H1 (cell line): ENCODE measurements around the gene A3GALT2.

Experiments used
- CEBPB ChIP-seq: IDR thresholded peaks from 2 replicates; pipeline ENCODE4 v1.6.1; 2012; ENCODE audit warnings: low read depth, low read length
- EZH2 ChIP-seq: fragments of 200-600 bp; sonication (generic); IDR thresholded peaks from 2 replicates; pipeline ENCODE4 v1.7.1; 2012; ENCODE audit warnings: low read depth, mild to moderate bottlenecking, moderate library complexity, low read length, inconsistent platforms; ENCODE audit not compliant: severe bottlenecking
- GTF2F1 ChIP-seq: IDR thresholded peaks from 2 replicates; pipeline ENCODE4 v1.6.1; 2012; ENCODE audit warnings: low read depth, low read length, improper control_type of control experiment, borderline replicate concordance
- NRF1 ChIP-seq: IDR thresholded peaks from 2 replicates; pipeline ENCODE4 v1.6.1; 2011; ENCODE audit warnings: mild to moderate bottlenecking, low read depth, low read length, improper control_type of control experiment
- POLR2AphosphoS5 ChIP-seq: IDR thresholded peaks from 2 replicates; pipeline ENCODE4 v1.6.1; 2011; ENCODE audit warnings: low read depth, low read length
- YY1 ChIP-seq: IDR thresholded peaks from 2 replicates; pipeline ENCODE4 v1.6.1; 2011; ENCODE audit warnings: low read depth, mild to moderate bottlenecking, low read length
- TF ChIP-seq, protein P1 (sequence below), 3 experiments: IDR thresholded peaks; 1 replicate in 2 of 3; 2 replicates in 1 of 3; pipeline versions ENCODE4 v1.5.1 to v1.6.1; 2011; ENCODE audit warnings: low read length in 3 of 3, mild to moderate bottlenecking in 3 of 3, inconsistent platforms in 2 of 3, low read depth in 1 of 3, moderate library complexity in 1 of 3; ENCODE audit not compliant: insufficient read depth in 1 of 3; ENCODE audit errors: control extremely low read depth in 1 of 3

DNA sequence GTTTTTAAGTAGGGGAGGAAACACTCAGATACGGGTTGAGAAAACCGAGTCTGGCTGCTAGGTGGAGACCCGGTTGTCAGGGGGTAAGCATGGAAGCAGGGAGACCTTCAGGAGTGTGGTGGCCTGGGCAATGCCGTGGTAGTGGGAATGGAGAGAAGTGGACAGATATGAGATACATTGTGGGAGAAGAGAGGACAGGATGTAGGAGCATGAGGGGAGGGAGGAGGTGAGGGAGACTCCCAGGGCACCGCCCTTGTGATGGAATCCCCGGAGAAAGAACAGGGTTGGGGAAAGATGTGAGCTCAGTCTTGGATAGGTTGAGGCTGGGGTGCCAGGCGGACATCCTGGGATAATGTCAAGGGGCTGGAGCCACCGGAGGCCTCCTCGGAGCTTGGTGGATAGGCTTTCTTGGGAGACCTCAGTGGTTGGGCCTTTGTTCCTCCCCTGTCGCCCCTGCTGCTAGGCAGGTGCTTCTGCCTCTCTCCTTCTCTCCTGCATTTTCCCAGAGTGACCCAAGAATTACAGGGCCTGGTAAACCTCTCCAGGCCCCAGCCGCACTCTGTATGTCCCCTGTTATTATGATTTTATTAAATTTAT is 43.3 kb downstream of the A3GALT2 start:
- TF ChIP-seq EZH2: no peak
- TF ChIP-seq GTF2F1: no peak
- no peak for TF ChIP-seq NRF1
- TF ChIP-seq, protein P1, sequence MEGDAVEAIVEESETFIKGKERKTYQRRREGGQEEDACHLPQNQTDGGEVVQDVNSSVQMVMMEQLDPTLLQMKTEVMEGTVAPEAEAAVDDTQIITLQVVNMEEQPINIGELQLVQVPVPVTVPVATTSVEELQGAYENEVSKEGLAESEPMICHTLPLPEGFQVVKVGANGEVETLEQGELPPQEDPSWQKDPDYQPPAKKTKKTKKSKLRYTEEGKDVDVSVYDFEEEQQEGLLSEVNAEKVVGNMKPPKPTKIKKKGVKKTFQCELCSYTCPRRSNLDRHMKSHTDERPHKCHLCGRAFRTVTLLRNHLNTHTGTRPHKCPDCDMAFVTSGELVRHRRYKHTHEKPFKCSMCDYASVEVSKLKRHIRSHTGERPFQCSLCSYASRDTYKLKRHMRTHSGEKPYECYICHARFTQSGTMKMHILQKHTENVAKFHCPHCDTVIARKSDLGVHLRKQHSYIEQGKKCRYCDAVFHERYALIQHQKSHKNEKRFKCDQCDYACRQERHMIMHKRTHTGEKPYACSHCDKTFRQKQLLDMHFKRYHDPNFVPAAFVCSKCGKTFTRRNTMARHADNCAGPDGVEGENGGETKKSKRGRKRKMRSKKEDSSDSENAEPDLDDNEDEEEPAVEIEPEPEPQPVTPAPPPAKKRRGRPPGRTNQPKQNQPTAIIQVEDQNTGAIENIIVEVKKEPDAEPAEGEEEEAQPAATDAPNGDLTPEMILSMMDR (IDR thresholded peaks at IDR 0.05; ENCODE audit: control extremely low read depth in 1 of 3, insufficient read depth in 1 of 3, low read depth in 1 of 3, low read length in 3 of 3): no peak
- no peak for TF ChIP-seq POLR2AphosphoS5
- no peak for TF ChIP-seq YY1
- TF ChIP-seq CEBPB: no peak
